WTC11 (cell line): ENCODE data around the gene CNFN. TPM values are rescaled to one million over a fixed set of nuclear protein-coding genes. Genes with fewer than 3 reads are reported as not detected.
A peak's percentile ranks its signal among the peaks of the same experiment; 100 is the strongest.

Experiments used
- ATAC-seq: fragments of 200-7000 bp; cut with Tn5 transposase; 2 replicates; pipeline ENCODE4 v1.10.0; 2021; ENCODE audit warnings: mild to moderate bottlenecking, moderate library complexity
- CTCF ChIA-PET: fragments of 300-600 bp; sonication (Branson Sonifier 250); formaldehyde crosslinking; loops from one replicate; lab custom pipeline; 2021; ENCODE audit warnings: antibody characterized with exemption; lab: Charles Lee
- POLR2A ChIA-PET: fragments of 350-600 bp; sonication (Branson Sonifier 250); formaldehyde crosslinking; loops from one replicate; lab custom pipeline; 2021; ENCODE audit warnings: antibody characterized with exemption; lab: Charles Lee
- DNase-seq: peaks from one replicate; pipeline ENCODE4 v3.0.0; 2021; ENCODE audit warnings: low spot score
- H3K27ac Mint-ChIP-seq: 2 replicates; pipeline ENCODE4 v1.8.0; 2021; ENCODE audit warnings: mixed read lengths
- H3K27me3 Mint-ChIP-seq: 2 replicates; pipeline ENCODE4 v1.8.0; 2021; ENCODE audit warnings: low read depth, mild to moderate bottlenecking, moderate library complexity, mixed read lengths
- H3K36me3 Mint-ChIP-seq: 2 replicates; pipeline ENCODE4 v1.8.0; 2021; ENCODE audit warnings: mixed read lengths
- H3K4me1 Mint-ChIP-seq: 2 replicates; pipeline ENCODE4 v1.8.0; 2022; ENCODE audit warnings: mixed read lengths
- H3K4me3 Mint-ChIP-seq: 2 replicates; pipeline ENCODE4 v1.8.0; 2021; ENCODE audit warnings: mild to moderate bottlenecking, moderate library complexity, mixed read lengths
- H3K9me3 Mint-ChIP-seq: 2 replicates; pipeline ENCODE4 v1.8.0; 2021; ENCODE audit warnings: mixed read lengths
- CREB1 ChIP-seq: sonication (generic); formaldehyde crosslinking; IDR thresholded peaks from 2 replicates; pipeline ENCODE4 v1.8.0; 2023; ENCODE audit warnings: mild to moderate bottlenecking, missing genetic modification reagents
- CREM ChIP-seq: sonication (generic); formaldehyde crosslinking; IDR thresholded peaks from 2 replicates; pipeline ENCODE4 v1.8.1; 2022; ENCODE audit warnings: mild to moderate bottlenecking, missing genetic modification reagents, moderate library complexity
- GABPB1 ChIP-seq: sonication (generic); formaldehyde crosslinking; IDR thresholded peaks from 2 replicates; pipeline ENCODE4 v1.8.1; 2023; ENCODE audit warnings: mild to moderate bottlenecking, missing genetic modification reagents
- JUN ChIP-seq: sonication (generic); formaldehyde crosslinking; IDR thresholded peaks from 2 replicates; pipeline ENCODE4 v1.8.0; 2023; ENCODE audit warnings: mild to moderate bottlenecking, missing genetic modification reagents
- KAT7 ChIP-seq: sonication (generic); formaldehyde crosslinking; IDR thresholded peaks from 2 replicates; pipeline ENCODE4 v1.8.1; 2023; ENCODE audit warnings: missing genetic modification reagents, mild to moderate bottlenecking, borderline replicate concordance
- NFATC4 ChIP-seq: fragments of 250-450 bp; sonication (Bioruptor Pico); IDR thresholded peaks from 2 replicates; pipeline ENCODE4 v1.9.0; 2021; ENCODE audit warnings: mild to moderate bottlenecking
- NR2C2 ChIP-seq: sonication (generic); formaldehyde crosslinking; IDR thresholded peaks from 2 replicates; pipeline ENCODE4 v1.8.0; 2022; ENCODE audit warnings: mild to moderate bottlenecking, missing genetic modification reagents
- PRRX2 ChIP-seq: fragments of 250-450 bp; sonication (Bioruptor Pico); IDR thresholded peaks from 2 replicates; pipeline ENCODE4 v1.8.0; 2021; ENCODE audit warnings: mild to moderate bottlenecking
- SMAD4 ChIP-seq: sonication (generic); formaldehyde crosslinking; IDR thresholded peaks from 2 replicates; pipeline ENCODE4 v1.8.0; 2022; ENCODE audit warnings: mild to moderate bottlenecking, missing genetic modification reagents
- TEAD1 ChIP-seq: sonication (generic); formaldehyde crosslinking; IDR thresholded peaks from 2 replicates; pipeline ENCODE4 v1.8.0; 2022; ENCODE audit warnings: mild to moderate bottlenecking, missing genetic modification reagents
- TEAD4 ChIP-seq: sonication (generic); formaldehyde crosslinking; IDR thresholded peaks from 2 replicates; pipeline ENCODE4 v1.8.0; 2022; ENCODE audit warnings: mild to moderate bottlenecking, missing genetic modification reagents
- TP53 ChIP-seq: sonication (generic); formaldehyde crosslinking; IDR thresholded peaks from 2 replicates; pipeline ENCODE4 v1.8.1; 2023; ENCODE audit warnings: mild to moderate bottlenecking, missing genetic modification reagents
- ZBTB21 ChIP-seq: sonication (generic); formaldehyde crosslinking; IDR thresholded peaks from 2 replicates; pipeline ENCODE4 v1.8.1; 2023; ENCODE audit warnings: mild to moderate bottlenecking, missing genetic modification reagents, borderline replicate concordance
- ZNF219 ChIP-seq: sonication (generic); formaldehyde crosslinking; IDR thresholded peaks from 2 replicates; pipeline ENCODE4 v1.8.0; 2023; ENCODE audit warnings: missing genetic modification reagents, mild to moderate bottlenecking, borderline replicate concordance
- ZNF317 ChIP-seq: sonication (generic); formaldehyde crosslinking; IDR thresholded peaks from 2 replicates; pipeline ENCODE4 v1.8.1; 2023; ENCODE audit warnings: low read depth, mild to moderate bottlenecking, moderate library complexity, missing genetic modification reagents, borderline replicate concordance
- ZNF671 ChIP-seq: fragments of 250-450 bp; sonication (Bioruptor Pico); IDR thresholded peaks from 2 replicates; pipeline ENCODE4 v1.8.0; 2021; ENCODE audit warnings: mild to moderate bottlenecking
- total RNA-seq: library from RNA; stranded (reverse); gene quantifications from 3 replicates; pipeline ENCODE4 v1.2.3, GENCODE V29; 2021
- TF ChIP-seq, protein P1 (sequence below): sonication (generic); formaldehyde crosslinking; IDR thresholded peaks from 2 replicates; pipeline ENCODE4 v1.8.1; 2022; ENCODE audit warnings: mild to moderate bottlenecking, missing genetic modification reagents, moderate library complexity, borderline replicate concordance
- TF ChIP-seq, protein P2 (sequence below): sonication (generic); formaldehyde crosslinking; IDR thresholded peaks from 2 replicates; pipeline ENCODE4 v1.8.0; 2022; ENCODE audit warnings: mild to moderate bottlenecking, missing genetic modification reagents
- TF ChIP-seq, protein P3 (sequence below): sonication (generic); formaldehyde crosslinking; IDR thresholded peaks from 2 replicates; pipeline ENCODE4 v1.8.1; 2023; ENCODE audit warnings: mild to moderate bottlenecking, moderate library complexity, missing genetic modification reagents
- TF ChIP-seq, protein P4 (sequence below): sonication (generic); formaldehyde crosslinking; conservative IDR thresholded peaks from 2 replicates; pipeline ENCODE4 v1.8.1; 2022; ENCODE audit warnings: mild to moderate bottlenecking, missing genetic modification reagents
- TF ChIP-seq, protein P5 (sequence below): fragments of 250-450 bp; sonication (Bioruptor Pico); IDR thresholded peaks from 2 replicates; pipeline ENCODE4 v1.9.0; 2021; ENCODE audit warnings: moderate library complexity, mild to moderate bottlenecking, inconsistent platforms, borderline replicate concordance
- TF ChIP-seq, protein P6 (sequence below): sonication (generic); formaldehyde crosslinking; IDR thresholded peaks from 2 replicates; pipeline ENCODE4 v1.8.1; 2022; ENCODE audit warnings: mild to moderate bottlenecking, moderate library complexity, missing genetic modification reagents
- TF ChIP-seq, protein P7 (sequence below): fragments of 250-450 bp; sonication (Bioruptor Pico); IDR thresholded peaks from 2 replicates; pipeline ENCODE4 v1.9.0; 2021; ENCODE audit warnings: mild to moderate bottlenecking

Gene CNFN
- total RNA-seq, 1 experiment from 2014 or later: 9.6 TPM

DNA sequence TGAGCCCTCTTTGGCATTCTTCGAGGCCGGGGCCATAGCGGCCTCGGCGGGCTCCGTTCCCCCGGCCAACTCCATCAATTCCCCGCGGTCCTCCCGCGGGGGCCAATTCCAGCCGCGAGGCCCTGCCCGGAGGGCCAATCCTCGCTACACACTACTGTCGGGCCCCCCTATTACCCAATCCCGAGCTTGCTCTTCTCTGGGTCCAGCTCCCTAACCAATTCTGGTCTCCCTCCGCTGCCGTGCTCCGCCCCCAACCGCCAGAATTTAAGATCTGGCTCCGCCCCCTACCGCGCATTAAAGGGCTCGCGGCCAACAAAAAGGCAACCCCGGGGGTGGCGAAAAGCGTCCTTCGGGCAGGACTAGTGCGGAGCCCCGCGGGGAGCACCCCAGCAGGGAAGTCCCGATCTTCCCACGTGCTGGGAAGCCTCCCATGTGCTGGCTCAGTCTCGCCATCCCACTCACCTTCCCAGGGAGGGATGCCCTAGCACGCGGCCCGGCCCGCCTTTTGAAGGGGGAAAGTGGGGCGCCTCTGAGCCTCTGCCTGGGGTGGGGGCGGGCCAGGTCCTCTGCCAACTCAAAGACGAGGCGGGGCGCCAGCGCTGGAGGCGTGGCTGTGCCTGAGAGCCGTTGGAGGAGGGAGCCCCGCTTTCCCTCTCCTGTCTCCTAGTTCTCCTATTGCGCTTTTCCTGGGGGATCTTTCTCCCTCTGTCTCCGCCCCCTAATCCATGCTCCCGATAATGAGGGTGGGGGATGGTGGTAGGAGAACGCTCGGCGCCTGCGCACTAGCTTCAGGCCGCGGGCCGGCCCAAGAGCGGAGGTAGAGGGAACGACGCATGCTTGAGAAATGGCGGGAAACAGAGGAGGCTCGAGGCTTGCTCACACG is 33.6 kb upstream of the CNFN start (continued):
- TF ChIP-seq CREM (CRISPR knock-in tag): peak; percentile 75; the same call in 1 of the 2 replicates
- TF ChIP-seq, protein P1, sequence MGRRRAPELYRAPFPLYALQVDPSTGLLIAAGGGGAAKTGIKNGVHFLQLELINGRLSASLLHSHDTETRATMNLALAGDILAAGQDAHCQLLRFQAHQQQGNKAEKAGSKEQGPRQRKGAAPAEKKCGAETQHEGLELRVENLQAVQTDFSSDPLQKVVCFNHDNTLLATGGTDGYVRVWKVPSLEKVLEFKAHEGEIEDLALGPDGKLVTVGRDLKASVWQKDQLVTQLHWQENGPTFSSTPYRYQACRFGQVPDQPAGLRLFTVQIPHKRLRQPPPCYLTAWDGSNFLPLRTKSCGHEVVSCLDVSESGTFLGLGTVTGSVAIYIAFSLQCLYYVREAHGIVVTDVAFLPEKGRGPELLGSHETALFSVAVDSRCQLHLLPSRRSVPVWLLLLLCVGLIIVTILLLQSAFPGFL (CRISPR knock-in tag): no peak
- TF ChIP-seq, protein P2, sequence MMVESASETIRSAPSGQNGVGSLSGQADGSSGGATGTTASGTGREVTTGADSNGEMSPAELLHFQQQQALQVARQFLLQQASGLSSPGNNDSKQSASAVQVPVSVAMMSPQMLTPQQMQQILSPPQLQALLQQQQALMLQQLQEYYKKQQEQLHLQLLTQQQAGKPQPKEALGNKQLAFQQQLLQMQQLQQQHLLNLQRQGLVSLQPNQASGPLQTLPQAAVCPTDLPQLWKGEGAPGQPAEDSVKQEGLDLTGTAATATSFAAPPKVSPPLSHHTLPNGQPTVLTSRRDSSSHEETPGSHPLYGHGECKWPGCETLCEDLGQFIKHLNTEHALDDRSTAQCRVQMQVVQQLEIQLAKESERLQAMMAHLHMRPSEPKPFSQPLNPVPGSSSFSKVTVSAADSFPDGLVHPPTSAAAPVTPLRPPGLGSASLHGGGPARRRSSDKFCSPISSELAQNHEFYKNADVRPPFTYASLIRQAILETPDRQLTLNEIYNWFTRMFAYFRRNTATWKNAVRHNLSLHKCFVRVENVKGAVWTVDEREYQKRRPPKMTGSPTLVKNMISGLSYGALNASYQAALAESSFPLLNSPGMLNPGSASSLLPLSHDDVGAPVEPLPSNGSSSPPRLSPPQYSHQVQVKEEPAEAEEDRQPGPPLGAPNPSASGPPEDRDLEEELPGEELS (CRISPR knock-in tag): peak; percentile 67
- TF ChIP-seq NR2C2 (CRISPR knock-in tag): no peak
- TF ChIP-seq, protein P3, sequence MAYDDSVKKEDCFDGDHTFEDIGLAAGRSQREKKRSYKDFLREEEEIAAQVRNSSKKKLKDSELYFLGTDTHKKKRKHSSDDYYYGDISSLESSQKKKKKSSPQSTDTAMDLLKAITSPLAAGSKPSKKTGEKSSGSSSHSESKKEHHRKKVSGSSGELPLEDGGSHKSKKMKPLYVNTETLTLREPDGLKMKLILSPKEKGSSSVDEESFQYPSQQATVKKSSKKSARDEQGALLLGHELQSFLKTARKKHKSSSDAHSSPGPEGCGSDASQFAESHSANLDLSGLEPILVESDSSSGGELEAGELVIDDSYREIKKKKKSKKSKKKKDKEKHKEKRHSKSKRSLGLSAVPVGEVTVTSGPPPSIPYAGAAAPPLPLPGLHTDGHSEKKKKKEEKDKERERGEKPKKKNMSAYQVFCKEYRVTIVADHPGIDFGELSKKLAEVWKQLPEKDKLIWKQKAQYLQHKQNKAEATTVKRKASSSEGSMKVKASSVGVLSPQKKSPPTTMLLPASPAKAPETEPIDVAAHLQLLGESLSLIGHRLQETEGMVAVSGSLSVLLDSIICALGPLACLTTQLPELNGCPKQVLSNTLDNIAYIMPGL (CRISPR knock-in tag): no peak; the same call in 1 of the 2 replicates
- TF ChIP-seq TEAD4 (CRISPR knock-in tag): 0 out of 2 replicates have a peak, but pooled peaks have one; percentile 73
- no peak for TF ChIP-seq ZNF671 (CRISPR knock-in tag)
- no peak for TF ChIP-seq SMAD4 (CRISPR knock-in tag)
- peak; percentile 73; the same call in 1 of the 2 replicates for TF ChIP-seq ZBTB21
- TF ChIP-seq, protein P4, sequence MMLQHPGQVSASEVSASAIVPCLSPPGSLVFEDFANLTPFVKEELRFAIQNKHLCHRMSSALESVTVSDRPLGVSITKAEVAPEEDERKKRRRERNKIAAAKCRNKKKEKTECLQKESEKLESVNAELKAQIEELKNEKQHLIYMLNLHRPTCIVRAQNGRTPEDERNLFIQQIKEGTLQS (CRISPR knock-in tag): no peak
- TF ChIP-seq, protein P5, sequence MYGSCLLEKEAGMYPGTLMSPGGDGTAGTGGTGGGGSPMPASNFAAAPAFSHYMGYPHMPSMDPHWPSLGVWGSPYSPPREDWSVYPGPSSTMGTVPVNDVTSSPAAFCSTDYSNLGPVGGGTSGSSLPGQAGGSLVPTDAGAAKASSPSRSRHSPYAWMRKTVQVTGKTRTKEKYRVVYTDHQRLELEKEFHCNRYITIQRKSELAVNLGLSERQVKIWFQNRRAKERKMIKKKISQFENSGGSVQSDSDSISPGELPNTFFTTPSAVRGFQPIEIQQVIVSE (CRISPR knock-in tag): no peak
- no peak for TF ChIP-seq ZNF219 (CRISPR knock-in tag)
- TF ChIP-seq ZNF317 (CRISPR knock-in tag): 0 out of 2 replicates have a peak, but pooled peaks have one; percentile 52
- TF ChIP-seq TP53: peak; percentile 95
- TF ChIP-seq NFATC4: no peak
- TF ChIP-seq, protein P6, sequence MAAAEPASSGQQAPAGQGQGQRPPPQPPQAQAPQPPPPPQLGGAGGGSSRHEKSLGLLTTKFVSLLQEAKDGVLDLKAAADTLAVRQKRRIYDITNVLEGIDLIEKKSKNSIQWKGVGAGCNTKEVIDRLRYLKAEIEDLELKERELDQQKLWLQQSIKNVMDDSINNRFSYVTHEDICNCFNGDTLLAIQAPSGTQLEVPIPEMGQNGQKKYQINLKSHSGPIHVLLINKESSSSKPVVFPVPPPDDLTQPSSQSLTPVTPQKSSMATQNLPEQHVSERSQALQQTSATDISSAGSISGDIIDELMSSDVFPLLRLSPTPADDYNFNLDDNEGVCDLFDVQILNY (CRISPR knock-in tag): peak; percentile 69
- TF ChIP-seq TEAD1 (CRISPR knock-in tag): no peak
- peak; percentile 86; the same call in 1 of the 2 replicates for TF ChIP-seq CREB1 (CRISPR knock-in tag)

DNA sequence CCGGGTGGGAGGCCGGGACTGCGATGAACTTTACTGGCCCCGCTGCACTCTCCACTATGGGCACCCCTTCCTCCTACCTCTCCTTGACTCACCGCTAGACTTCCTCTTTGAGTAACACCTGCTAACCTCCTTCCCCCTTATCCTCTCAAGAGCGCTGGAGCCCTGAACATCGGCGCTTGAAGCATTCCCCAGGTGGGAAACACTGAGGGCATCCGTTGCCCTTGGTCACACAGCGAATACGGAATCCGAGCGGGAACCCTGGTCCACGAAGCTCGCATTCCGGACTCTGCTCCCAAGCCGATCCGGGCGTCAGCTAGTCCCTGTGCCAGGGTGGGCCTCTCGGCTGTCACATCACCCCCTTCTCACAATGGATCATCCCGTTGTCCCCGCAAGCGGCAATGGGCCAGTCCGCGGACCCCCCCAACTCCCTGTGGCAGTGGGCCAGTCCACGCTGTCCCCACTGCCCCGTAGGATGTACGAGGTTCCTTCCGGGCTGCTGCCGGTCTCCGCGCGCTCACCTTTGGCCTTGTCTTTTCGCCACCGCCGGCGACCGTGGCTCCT is 32.9 kb upstream of the CNFN start:
- no peak overlapping the region for H3K27ac Mint-ChIP-seq

More for the DNA sequence above, 32.9 kb upstream of the CNFN start:
- POLR2A ChIA-PET: interaction anchor here (0.6 to 2.2 kb wide), 8 partner anchors 10 to 552 kb away, joined by 3 to 13 read pairs (median 4); no protein-coding TSS in a partner anchor
- H3K27me3 Mint-ChIP-seq: peaks cover 98% of the 10 kb centered on the region
- peaks cover 2% of the 10 kb centered on the region for H3K36me3 Mint-ChIP-seq
- peak; percentile 5 for ATAC-seq
- H3K9me3 Mint-ChIP-seq: peaks cover 6% of the 10 kb centered on the region
- DNase-seq: peak; percentile 66
- peak overlapping the region; percentile 82 for H3K4me3 Mint-ChIP-seq
- TF ChIP-seq JUN (CRISPR knock-in tag) (0 out of 2 replicates have a peak, but pooled peaks have one; percentile 41), GABPB1 (CRISPR knock-in tag) (no peak), KAT7 (0 out of 2 replicates have a peak, but pooled peaks have one; percentile 60), PRRX2 (CRISPR knock-in tag) (no peak)
- TF ChIP-seq, protein P7, sequence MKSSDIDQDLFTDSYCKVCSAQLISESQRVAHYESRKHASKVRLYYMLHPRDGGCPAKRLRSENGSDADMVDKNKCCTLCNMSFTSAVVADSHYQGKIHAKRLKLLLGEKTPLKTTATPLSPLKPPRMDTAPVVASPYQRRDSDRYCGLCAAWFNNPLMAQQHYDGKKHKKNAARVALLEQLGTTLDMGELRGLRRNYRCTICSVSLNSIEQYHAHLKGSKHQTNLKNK (CRISPR knock-in tag): no peak
- TF ChIP-seq, all 79 proteins: peak for 2
- CTCF ChIA-PET: interaction anchor here (0.8 to 5.2 kb wide), 17 partner anchors 11 to 309 kb away, joined by 3 to 81 read pairs (median 5); partner anchors contain the start of genes CXCL17 and POU2F2
- H3K4me1 Mint-ChIP-seq: peaks cover 31% of the 10 kb centered on the region
